Natural killer cell treated with Interleukin-12 subunit alpha and Interleukin-12 subunit beta and Interleukin-15 and Interleukin-18, amount 100 ng/mL, for 72 hours (primary cell): ENCODE data around the gene SMARCC2. TPM values are rescaled to one million over a fixed set of nuclear protein-coding genes. Genes with fewer than 3 reads are reported as not detected.
"Not testable (repeated sequence)": the region's sequence is repeated elsewhere in the genome, so short reads cannot be mapped to it uniquely, and the experiment has no call there.

Source experiments
- ATAC-seq, 2 donors: fragments of 150-1000 bp; cut with Tn5 transposase in 1 of 2; sonication (Bioruptor Pico), chemical (Tn5 transposase) in 1 of 2; 2 replicates each; pipeline ENCODE4 v1.10.0; 2021
- DNase-seq: peaks from one replicate; pipeline ENCODE4 v3.0.0; 2022; ENCODE audit warnings: low spot score
- H3K27ac Mint-ChIP-seq, 2 donors: 1 replicate in 1 of 2; 2 replicates in 1 of 2; pipeline ENCODE4 v1.8.0; 2022; ENCODE audit warnings: mixed read lengths in 2 of 2, mild to moderate bottlenecking in 1 of 2, moderate library complexity in 1 of 2
- H3K27me3 Mint-ChIP-seq, 2 donors: 1 replicate in 1 of 2; 2 replicates in 1 of 2; pipeline ENCODE4 v1.8.0; 2022; ENCODE audit warnings: mixed read lengths in 2 of 2
- H3K36me3 Mint-ChIP-seq: one replicate; pipeline ENCODE4 v1.8.0; 2022; ENCODE audit warnings: mixed read lengths
- H3K4me1 Mint-ChIP-seq, 2 donors: 1 replicate in 1 of 2; 2 replicates in 1 of 2; pipeline ENCODE4 v1.8.0; 2022; ENCODE audit warnings: low read depth in 2 of 2, mixed read lengths in 2 of 2, mild to moderate bottlenecking in 1 of 2
- H3K4me3 Mint-ChIP-seq: one replicate; pipeline ENCODE4 v1.8.0; 2022; ENCODE audit warnings: mixed read lengths
- H3K9me3 Mint-ChIP-seq: 2 replicates; pipeline ENCODE4 v1.8.0; 2022; ENCODE audit warnings: mixed read lengths
- total RNA-seq, 2 donors: library from RNA; stranded (reverse); gene quantifications; one replicate each; pipeline ENCODE4 v1.2.3, GENCODE V29; 2022

Gene SMARCC2
- total RNA-seq, 2 donors from 2014 or later = 102 to 166 TPM

DNA sequence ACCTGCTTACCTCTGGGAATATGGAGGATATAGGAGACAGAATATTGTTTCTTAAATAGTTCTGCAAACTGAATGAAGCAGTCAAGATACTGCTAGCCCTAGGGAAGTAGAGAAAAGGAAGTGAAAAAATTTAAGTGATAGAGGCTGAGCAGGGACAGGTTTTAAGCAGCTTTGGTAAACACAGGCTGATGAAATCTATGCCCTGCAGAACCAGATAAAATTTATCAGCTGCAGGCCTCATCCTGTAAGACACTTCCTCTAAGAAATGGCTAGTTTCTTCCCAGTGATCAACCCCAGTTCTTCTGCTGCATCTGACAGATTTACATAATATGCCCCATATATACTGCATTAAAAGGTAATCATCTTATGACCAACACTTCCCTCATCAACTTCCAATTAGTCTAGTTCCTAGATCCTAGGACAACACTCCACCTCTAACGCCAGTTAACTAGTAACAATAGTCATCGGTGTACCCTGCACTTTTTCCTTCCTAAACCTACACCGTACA is 62.5 kb downstream of the SMARCC2 start:
- Mint-ChIP-seq H3K27me3 (no peaks in the 10 kb centered on the region), H3K4me1 (peaks cover 53 to 58% of the 10 kb centered on the region in 2 donors), H3K9me3 (no peaks in the 10 kb centered on the region), H3K4me3 (peak overlapping the region; percentile 97), H3K27ac (peak overlapping the region; percentile 92 to 94), H3K36me3 (peaks cover 10% of the 10 kb centered on the region)
- ATAC-seq (no peak), DNase-seq (no peak)

GRCh38 chr12:56124133-56124532 is 65.2 kb downstream of the SMARCC2 start:
- peak overlapping the region; percentile 92 to 94 for H3K27ac Mint-ChIP-seq
- no peaks in the 10 kb centered on the region for H3K27me3 Mint-ChIP-seq
- peaks cover 42 to 46% of the 10 kb centered on the region in 2 donors for H3K4me1 Mint-ChIP-seq

GRCh38 chr12:56122637-56123036 is 66.6 kb downstream of the SMARCC2 start:
- peaks cover 4% of the 10 kb centered on the region for H3K36me3 Mint-ChIP-seq
- peaks cover 46 to 47% of the 10 kb centered on the region in 2 donors for H3K4me1 Mint-ChIP-seq
- ATAC-seq (no peak), DNase-seq (no peak)
- peak overlapping the region in 1 of 2 donors; percentile 45 for H3K27ac Mint-ChIP-seq
- H3K4me3 Mint-ChIP-seq = no peak overlapping the region
- H3K9me3 Mint-ChIP-seq = no peaks in the 10 kb centered on the region
- H3K27me3 Mint-ChIP-seq = no peaks in the 10 kb centered on the region

More at GRCh38 chr12:56124133-56124532, 65.2 kb downstream of the SMARCC2 start:
- DNase-seq (no peak), ATAC-seq (no peak)
- no peaks in the 10 kb centered on the region for H3K9me3 Mint-ChIP-seq
- H3K4me3 Mint-ChIP-seq = no peak overlapping the region
- H3K36me3 Mint-ChIP-seq = no peaks in the 10 kb centered on the region

DNA sequence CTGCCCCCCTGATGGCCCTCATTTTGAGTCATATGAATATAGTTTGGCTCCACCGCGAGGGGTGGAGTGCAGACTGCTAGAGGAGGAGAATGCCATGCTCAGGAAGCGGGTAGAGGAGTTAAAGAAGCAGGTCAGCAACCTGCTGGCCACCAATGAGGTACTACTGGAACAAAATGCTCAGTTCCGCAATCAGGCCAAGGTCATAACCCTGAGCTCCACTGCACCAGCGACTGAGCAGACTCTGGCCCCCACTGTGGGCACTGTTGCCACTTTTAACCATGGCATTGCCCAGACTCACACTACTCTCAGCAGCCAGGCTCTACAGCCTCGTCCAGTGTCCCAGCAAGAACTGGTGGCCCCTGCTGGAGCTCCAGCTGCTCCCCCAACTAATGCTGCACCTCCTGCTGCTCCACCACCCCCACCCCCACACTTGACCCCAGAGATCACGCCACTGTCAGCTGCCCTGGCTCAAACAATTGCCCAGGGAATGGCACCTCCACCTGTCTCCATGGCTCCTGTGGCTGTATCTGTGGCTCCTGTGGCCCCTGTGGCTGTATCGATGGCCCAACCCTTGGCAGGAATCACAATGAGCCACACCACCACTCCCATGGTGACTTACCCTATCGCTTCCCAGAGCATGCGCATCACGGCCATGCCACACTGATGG is 67.9 kb downstream of the SMARCC2 start:
- Mint-ChIP-seq H3K27me3 (no peaks in the 10 kb centered on the region), H3K4me1 (peaks cover 36 to 46% of the 10 kb centered on the region in 2 donors), H3K36me3 (peaks cover 17% of the 10 kb centered on the region), H3K27ac (peak overlapping the region in 1 of 2 donors; percentile 45), H3K4me3 (no peak overlapping the region), H3K9me3 (no peaks in the 10 kb centered on the region)
- no peak for DNase-seq
- no peak for ATAC-seq

- DNase-seq = no peak
- Mint-ChIP-seq H3K36me3 (peaks cover 17% of the 10 kb centered on the region), H3K4me1 (peaks cover 32 to 40% of the 10 kb centered on the region in 2 donors), H3K27ac (no peak overlapping the region), H3K9me3 (no peaks in the 10 kb centered on the region), H3K4me3 (no peak overlapping the region), H3K27me3 (no peaks in the 10 kb centered on the region)
- no peak for ATAC-seq
Measured at GRCh38 chr12:56120158-56120846, 69.0 kb downstream of the SMARCC2 start.

GRCh38 chr12:56119361-56119796 is 69.9 kb downstream of the SMARCC2 start:
- H3K4me3 Mint-ChIP-seq = peak overlapping the region; percentile 99
- no peaks in the 10 kb centered on the region for H3K9me3 Mint-ChIP-seq
- H3K27me3 Mint-ChIP-seq = no peaks in the 10 kb centered on the region
- ATAC-seq (no peak), DNase-seq (peak; percentile 74)
- peaks cover 29 to 39% of the 10 kb centered on the region in 2 donors for H3K4me1 Mint-ChIP-seq
- H3K27ac Mint-ChIP-seq = peak overlapping the region; percentile 93 to 97
- peaks cover 17% of the 10 kb centered on the region for H3K36me3 Mint-ChIP-seq

- ATAC-seq = no peak
- no peaks in the 10 kb centered on the region for H3K27me3 Mint-ChIP-seq
- H3K4me3 Mint-ChIP-seq = peak overlapping the region; percentile 99
- peaks cover 25 to 35% of the 10 kb centered on the region in 2 donors for H3K4me1 Mint-ChIP-seq
- peaks cover 21% of the 10 kb centered on the region for H3K36me3 Mint-ChIP-seq
- no peaks in the 10 kb centered on the region for H3K9me3 Mint-ChIP-seq
- no peak for DNase-seq
- peak overlapping the region; percentile 93 to 97 for H3K27ac Mint-ChIP-seq
Measured at GRCh38 chr12:56118688-56119357, 70.5 kb downstream of the SMARCC2 start.

- H3K27me3 Mint-ChIP-seq = no peaks in the 10 kb centered on the region
- H3K4me1 Mint-ChIP-seq = peaks cover 22 to 36% of the 10 kb centered on the region in 2 donors
- DNase-seq = peak; percentile 99
Measured at GRCh38 chr12:56117778-56118687, 71.2 kb downstream of the SMARCC2 start, which contains the start of gene ZC3H10. Gene ZC3H10, plus strand, starts transcription at chr12:56118266. Its CDS starts 2,297 bp downstream, at chr12:56120563.

GRCh38 chr12:56117082-56117706 is 72.1 kb downstream of the SMARCC2 start:
- Mint-ChIP-seq H3K27ac (peak overlapping the region; percentile 93 to 97), H3K36me3 (peaks cover 30% of the 10 kb centered on the region), H3K4me1 (peaks cover 22 to 36% of the 10 kb centered on the region in 2 donors), H3K4me3 (peak overlapping the region; percentile 99)
- not testable (repeated sequence) for DNase-seq, H3K27me3 Mint-ChIP-seq, ATAC-seq, H3K9me3 Mint-ChIP-seq

More at GRCh38 chr12:56117778-56118687, 71.2 kb downstream of the SMARCC2 start, which contains the start of gene ZC3H10:
- H3K27ac Mint-ChIP-seq = peak within 1 kb of the TSS; percentile 93 to 97
- no peaks in the 10 kb centered on the region for H3K9me3 Mint-ChIP-seq
- peak; percentile 93 for ATAC-seq
- peaks cover 29% of the 10 kb centered on the region for H3K36me3 Mint-ChIP-seq
- H3K4me3 Mint-ChIP-seq = peak within 1 kb of the TSS; percentile 99

- ATAC-seq = peak; percentile 66 to 81
- Mint-ChIP-seq H3K27me3 (no peaks in the 10 kb centered on the region), H3K9me3 (no peaks in the 10 kb centered on the region), H3K4me1 (peaks cover 22 to 36% of the 10 kb centered on the region in 2 donors), H3K36me3 (peaks cover 30% of the 10 kb centered on the region), H3K4me3 (peak within 1 kb of the TSS; percentile 99), H3K27ac (peak within 1 kb of the TSS; percentile 93 to 97)
- peak; percentile 93 for DNase-seq
Measured at GRCh38 chr12:56116267-56117081, 72.8 kb downstream of the SMARCC2 start, which contains the start of gene RPL41. Gene RPL41, plus strand, starts transcription at chr12:56116633.

GRCh38 chr12:56115329-56115728 is 74.0 kb downstream of the SMARCC2 start:
- Mint-ChIP-seq H3K4me3 (peak overlapping the region; percentile 99), H3K27me3 (no peaks in the 10 kb centered on the region), H3K27ac (peak overlapping the region; percentile 93 to 97), H3K4me1 (peaks cover 22 to 36% of the 10 kb centered on the region in 2 donors), H3K36me3 (peaks cover 41% of the 10 kb centered on the region), H3K9me3 (no peaks in the 10 kb centered on the region)
- no peak for DNase-seq
- ATAC-seq = no peak

DNA sequence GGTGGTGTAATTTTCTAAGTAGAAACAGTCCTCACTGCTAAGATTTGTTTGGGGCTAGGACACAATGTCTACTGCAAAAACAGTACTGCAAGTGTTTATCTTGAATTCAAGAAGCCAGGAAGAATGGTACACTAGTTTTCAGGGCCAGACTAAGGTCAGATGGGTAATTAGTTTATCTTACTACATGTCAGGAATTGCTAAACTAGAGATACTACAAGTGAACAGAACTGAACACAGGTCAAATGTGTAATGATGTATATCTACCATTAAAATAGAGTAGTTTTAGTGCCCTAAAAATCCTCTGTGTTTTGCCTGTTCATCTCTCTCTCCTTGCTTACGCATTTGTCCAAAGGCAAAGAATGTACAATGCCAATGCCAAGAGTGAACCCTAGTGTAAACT is 75.2 kb downstream of the SMARCC2 start:
- Mint-ChIP-seq H3K9me3 (no peaks in the 10 kb centered on the region), H3K4me3 (no peak overlapping the region), H3K4me1 (peaks cover 16 to 29% of the 10 kb centered on the region in 2 donors), H3K36me3 (peaks cover 45% of the 10 kb centered on the region), H3K27me3 (no peaks in the 10 kb centered on the region), H3K27ac (peak overlapping the region; percentile 62 to 64)
- ATAC-seq (no peak), DNase-seq (no peak)
